HG02588 (cell line): Measurements from ENCODE around the gene PIAS3.
"Not testable (repeated sequence)": the region's sequence is repeated elsewhere in the genome, so short reads cannot be mapped to it uniquely, and the experiment has no call there.

Source experiments
- ATAC-seq: cut with Tn5 transposase; IDR thresholded peaks from one replicate; pipeline ENCODE4 v1.9.1; 2021; ENCODE audit warnings: mild to moderate bottlenecking, moderate library complexity; ENCODE audit not compliant: unreplicated experiment

Gene PIAS3

GRCh38 chr1:145877923-145878486 lies 19.1 kb upstream of the PIAS3 start:
- ATAC-seq = no peak

- no peak for ATAC-seq
Measured at GRCh38 chr1:145874646-145875045, 15.8 kb upstream of the PIAS3 start.

GRCh38 chr1:145871994-145872924 lies 13.4 kb upstream of the PIAS3 start:
- no peak for ATAC-seq

- no peak for ATAC-seq
Measured at GRCh38 chr1:145868232-145868631, 9.4 kb upstream of the PIAS3 start.

GRCh38 chr1:145863282-145864018 lies 4.6 kb upstream of the PIAS3 start:
- no peak for ATAC-seq

- peak; percentile 78 for ATAC-seq
Measured at GRCh38 chr1:145859491-145860023, 676 bp upstream of the PIAS3 start.

GRCh38 chr1:145858238-145858900 lies 512 bp downstream of the PIAS3 start:
- peak; percentile 15 for ATAC-seq

- no peak for ATAC-seq
Measured at GRCh38 chr1:145857170-145857569, 1.7 kb downstream of the PIAS3 start.

GRCh38 chr1:145855426-145855948 lies 3.4 kb downstream of the PIAS3 start:
- no peak for ATAC-seq

- no peak for ATAC-seq
Measured at GRCh38 chr1:145849356-145850160, 9.3 kb downstream of the PIAS3 start.

- no peak for ATAC-seq
Measured at GRCh38 chr1:145847827-145848226, 11.1 kb downstream of the PIAS3 start.

GRCh38 chr1:145846201-145846612 lies 12.7 kb downstream of the PIAS3 start:
- no peak for ATAC-seq

- ATAC-seq = peak; percentile 66
Measured at GRCh38 chr1:145845514-145846161, 13.2 kb downstream of the PIAS3 start, which contains the start of gene NUDT17. TSS of gene NUDT17 (plus strand) at chr1:145845630. CDS start at chr1:145845641, 11 bp downstream.

GRCh38 chr1:145845144-145845513 lies 13.8 kb downstream of the PIAS3 start:
- ATAC-seq = peak; percentile 54

- ATAC-seq = no peak
Measured at GRCh38 chr1:145843031-145843430, 15.8 kb downstream of the PIAS3 start.

- no peak for ATAC-seq
Measured at GRCh38 chr1:145837656-145838055, 21.2 kb downstream of the PIAS3 start.

- ATAC-seq = not testable (repeated sequence)
Measured at GRCh38 chr1:145830810-145831209, 28.1 kb downstream of the PIAS3 start.

GRCh38 chr1:145828367-145829026 lies 30.4 kb downstream of the PIAS3 start:
- no peak for ATAC-seq

- no peak for ATAC-seq
Measured at GRCh38 chr1:145827966-145828365, 30.9 kb downstream of the PIAS3 start.
